GM18505 (cell line): ENCODE data around the gene INPP1.

Experiments
- ATAC-seq: cut with Tn5 transposase; IDR thresholded peaks from one replicate; pipeline ENCODE4 v1.9.1; 2021; ENCODE audit not compliant: unreplicated experiment
- POLR2A ChIP-seq: IDR thresholded peaks from 4 replicates; pipeline ENCODE4 v1.6.1; 2011; ENCODE audit warnings: borderline replicate concordance; ENCODE audit not compliant: insufficient read depth, insufficient read length; ENCODE audit errors: extremely low read depth

INPP1 gene

DNA sequence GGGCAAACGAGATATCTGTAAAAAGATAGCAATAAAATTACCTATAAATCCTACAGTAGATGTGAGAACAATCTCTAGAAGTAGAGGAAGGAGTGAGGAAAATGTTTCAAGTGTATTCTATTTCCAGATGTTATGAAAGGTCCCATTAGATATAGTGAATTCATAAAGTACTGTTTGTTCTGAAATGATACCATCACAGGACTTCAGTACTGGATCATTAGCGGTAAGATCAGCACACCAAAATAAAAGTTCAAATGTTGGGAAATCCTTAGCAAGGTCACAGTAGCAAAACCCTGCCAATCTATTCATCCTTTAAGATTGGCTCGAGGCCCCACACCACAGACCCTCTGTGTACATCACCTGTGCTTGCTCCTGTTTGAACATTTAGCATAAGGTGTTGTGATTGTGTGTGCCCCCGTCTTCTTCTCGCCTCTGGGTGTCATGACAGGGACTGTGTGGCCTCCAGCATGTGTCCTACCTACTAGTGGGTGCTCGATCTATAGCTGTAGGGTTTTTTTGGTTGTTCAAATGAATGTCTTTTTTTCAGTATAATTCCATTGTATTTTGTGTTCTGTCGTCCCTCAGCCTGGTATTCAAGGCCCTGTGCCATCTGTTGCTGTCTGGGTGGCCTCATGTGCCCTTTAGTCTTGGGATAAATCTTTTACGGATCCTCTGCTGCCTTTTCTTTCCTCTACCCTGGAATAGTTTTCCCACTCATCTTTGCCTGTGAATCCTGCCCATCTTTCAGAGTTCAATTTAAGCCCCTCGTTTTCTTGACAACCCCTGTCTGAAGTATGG, 73.9 kb downstream of the INPP1 start:
- TF ChIP-seq POLR2A: no peak
- no peak for ATAC-seq

GRCh38 chr2:190418727-190419126, 75.3 kb downstream of the INPP1 start:
- ATAC-seq: no peak
- no peak for TF ChIP-seq POLR2A

- TF ChIP-seq POLR2A: no peak
- ATAC-seq: no peak
Observed at GRCh38 chr2:190420801-190421200, 77.4 kb downstream of the INPP1 start.
